ENCODE results near the gene GABRB2. TPM values are rescaled to one million over a fixed set of nuclear protein-coding genes. Genes with fewer than 3 reads are reported as not detected.
"Not testable (repeated sequence)": the region's sequence is repeated elsewhere in the genome, so short reads cannot be mapped to it uniquely, and the experiment has no call there.

The GABRB2 gene
- total RNA-seq, 2 experiments from 2014 or later = not detected

DNA sequence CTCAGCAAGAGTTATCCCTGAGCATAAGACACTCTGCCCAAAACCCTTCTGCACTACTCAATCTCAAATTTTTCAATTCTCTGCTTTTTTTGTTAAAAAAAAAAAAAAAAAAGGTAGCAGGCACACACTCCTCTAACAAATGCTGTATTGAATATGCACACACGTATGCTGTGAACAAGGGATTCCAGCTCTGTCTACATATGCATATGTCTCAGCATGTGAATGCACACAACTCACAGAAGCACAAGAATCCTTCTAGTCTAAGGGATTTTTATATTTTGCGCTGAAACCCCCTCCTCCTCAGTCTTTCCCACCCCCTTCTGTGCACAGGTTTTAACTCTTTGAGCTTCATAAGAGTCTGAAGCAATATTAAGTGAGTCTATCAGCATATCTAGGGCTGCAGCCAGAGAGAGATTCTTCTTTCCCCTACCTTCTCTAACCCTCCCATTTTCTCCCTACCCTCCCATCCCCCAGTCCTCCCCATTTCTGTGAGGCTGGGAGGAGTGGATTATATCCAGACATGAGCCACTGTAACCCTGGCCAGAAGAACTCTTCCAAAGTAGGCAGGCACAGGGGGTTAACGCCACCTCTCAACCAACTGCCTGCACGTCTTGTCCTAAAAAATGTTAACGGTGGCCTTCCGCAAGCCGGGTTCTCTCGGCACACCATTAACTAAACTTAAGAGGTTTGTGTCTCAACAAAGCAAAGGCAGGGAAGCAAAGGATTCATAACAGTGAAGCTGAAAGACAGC, 1.0 kb downstream of the GABRB2 start:
- POLR2A ChIA-PET = no interaction called here
- intact Hi-C loops (cut with micrococcal nuclease) = loop anchor here (2.0 to 10.0 kb wide), 2 partner anchors 1111 to 1801 kb away; no protein-coding TSS in a partner anchor
- H3K4me3 Mint-ChIP-seq = no peak overlapping the region
- CTCF ChIA-PET = interaction anchor here (1.0 kb wide), 1 partner anchor 34 kb away, joined by 4 read pairs; no protein-coding TSS in a partner anchor
- peaks cover 15% of the 10 kb centered on the region for H3K4me1 Mint-ChIP-seq (ENCODE audit: low read depth)
- no peak for DNase-seq
- no peak overlapping the region for H3K27ac Mint-ChIP-seq
- no peaks in the 10 kb centered on the region for H3K36me3 Mint-ChIP-seq
- H3K9me3 Mint-ChIP-seq = no peaks in the 10 kb centered on the region
- peaks cover 47% of the 10 kb centered on the region for H3K27me3 Mint-ChIP-seq

DNA sequence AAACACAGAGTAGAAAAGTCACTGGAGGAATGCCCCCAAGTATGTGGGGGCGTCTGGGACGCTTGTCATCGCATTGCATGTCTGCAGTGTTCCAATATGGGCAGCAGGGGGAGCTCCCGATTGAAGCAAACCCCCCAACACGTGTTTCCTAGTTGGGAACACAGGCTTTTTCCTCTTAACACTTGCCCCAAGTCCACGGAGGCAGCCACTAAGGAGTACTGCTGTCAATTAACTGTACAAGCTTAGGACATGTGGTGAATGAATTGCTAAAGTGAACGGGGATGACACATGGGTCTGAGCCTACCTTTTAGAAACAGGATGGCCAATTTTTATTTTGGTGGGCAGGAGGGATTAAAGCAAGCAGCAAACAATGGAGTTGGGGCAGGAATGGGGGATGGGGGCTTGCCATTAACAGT, 2.2 kb downstream of the GABRB2 start:
- Mint-ChIP-seq H3K9me3 (no peaks in the 10 kb centered on the region), H3K36me3 (no peaks in the 10 kb centered on the region), H3K27ac (no peak overlapping the region), H3K4me3 (no peak overlapping the region), H3K4me1 (ENCODE audit: low read depth) (peaks cover 15% of the 10 kb centered on the region), H3K27me3 (peaks cover 44% of the 10 kb centered on the region)
- POLR2A ChIA-PET = no interaction called here
- peak; percentile 40 for DNase-seq
- intact Hi-C loops (cut with micrococcal nuclease) = loop anchor here (5.0 to 10.0 kb wide), 2 partner anchors 1110 to 1863 kb away; no protein-coding TSS in a partner anchor
- CTCF ChIA-PET = interaction anchor here (0.9 to 1.0 kb wide), 2 partner anchors 1037 to 1802 kb away, joined by 3 to 4 read pairs; no protein-coding TSS in a partner anchor

DNA sequence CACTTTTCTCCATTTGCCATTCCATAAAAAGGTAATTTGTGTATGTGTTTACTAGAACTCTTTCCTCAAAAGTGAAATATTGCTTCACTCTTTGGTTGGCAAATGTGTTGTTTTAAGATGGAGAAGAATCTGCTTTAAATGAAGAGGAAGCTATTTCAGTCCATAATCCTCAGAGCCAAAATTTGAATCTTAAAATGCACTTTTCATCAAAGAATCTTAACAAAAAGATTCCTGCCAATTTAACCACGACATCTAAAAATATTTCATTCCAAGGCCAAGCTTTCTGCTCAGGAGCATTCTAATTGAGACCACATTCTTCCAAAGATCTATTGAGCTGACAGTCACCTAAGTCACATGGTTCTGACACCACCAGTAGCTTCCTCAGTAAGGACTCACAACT, 7.5 kb downstream of the GABRB2 start:
- DNase-seq = no peak
- Mint-ChIP-seq H3K27ac (no peak overlapping the region), H3K4me1 (ENCODE audit: low read depth) (no peaks in the 10 kb centered on the region), H3K27me3 (peaks cover 6% of the 10 kb centered on the region), H3K36me3 (no peaks in the 10 kb centered on the region), H3K9me3 (no peaks in the 10 kb centered on the region), H3K4me3 (no peak overlapping the region)
- ChIA-PET CTCF (no interaction called here), POLR2A (no interaction called here)
- intact Hi-C loops (cut with micrococcal nuclease) = no loop called here

DNA sequence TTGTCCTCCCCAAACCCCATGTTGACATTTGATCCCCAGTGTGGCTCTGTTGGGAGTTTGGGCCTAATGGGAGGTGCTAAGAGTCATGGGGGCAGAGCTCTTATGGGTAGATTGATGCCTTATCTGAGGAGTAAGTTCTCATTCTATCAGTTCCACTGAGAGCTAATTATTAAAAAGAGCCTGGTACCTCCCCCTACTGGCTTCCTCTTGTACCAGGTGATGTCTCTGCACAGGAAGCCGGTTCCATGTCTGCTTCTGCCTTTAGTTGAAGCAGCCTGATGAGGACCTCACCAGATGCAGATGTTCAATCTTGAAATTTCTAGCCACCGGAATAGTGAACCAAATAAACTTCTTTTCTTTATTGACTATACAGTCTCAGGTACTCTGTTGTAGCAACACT, 10.8 kb downstream of the GABRB2 start:
- Mint-ChIP-seq H3K4me1 (ENCODE audit: low read depth) (no peaks in the 10 kb centered on the region), H3K9me3 (no peaks in the 10 kb centered on the region), H3K36me3 (no peaks in the 10 kb centered on the region), H3K27ac (no peak overlapping the region), H3K4me3 (no peak overlapping the region), H3K27me3 (no peaks in the 10 kb centered on the region)
- intact Hi-C loops (cut with micrococcal nuclease) = no loop called here
- no peak for DNase-seq
- ChIA-PET CTCF (interaction anchor here (0.5 kb wide), 1 partner anchor 860 kb away, joined by 3 read pairs; no protein-coding TSS in a partner anchor), POLR2A (no interaction called here)

DNA sequence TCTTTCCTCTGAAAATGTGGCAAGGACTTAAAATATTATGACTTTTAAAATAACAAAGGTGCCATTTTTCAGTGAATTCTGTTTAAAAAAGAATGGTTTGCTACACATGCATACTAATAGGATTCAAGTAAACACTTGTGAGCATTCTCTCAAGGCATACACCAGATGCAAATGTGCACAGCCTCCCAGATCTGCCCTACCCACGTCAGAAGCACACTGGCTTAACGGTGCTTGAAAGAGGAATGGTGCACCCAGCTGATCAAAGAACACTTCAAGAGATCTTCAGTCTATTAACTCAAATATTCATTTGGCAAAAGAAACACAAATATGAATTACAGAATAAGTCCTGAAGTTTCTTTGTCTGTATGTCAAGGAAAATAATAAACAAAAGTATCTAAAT, 15.8 kb downstream of the GABRB2 start:
- Mint-ChIP-seq H3K4me3 (no peak overlapping the region), H3K4me1 (ENCODE audit: low read depth) (no peaks in the 10 kb centered on the region), H3K27me3 (no peaks in the 10 kb centered on the region), H3K36me3 (no peaks in the 10 kb centered on the region), H3K9me3 (no peaks in the 10 kb centered on the region), H3K27ac (no peak overlapping the region)
- ChIA-PET CTCF (no interaction called here), POLR2A (no interaction called here)
- no peak for DNase-seq
- intact Hi-C loops (cut with micrococcal nuclease) = no loop called here

DNA sequence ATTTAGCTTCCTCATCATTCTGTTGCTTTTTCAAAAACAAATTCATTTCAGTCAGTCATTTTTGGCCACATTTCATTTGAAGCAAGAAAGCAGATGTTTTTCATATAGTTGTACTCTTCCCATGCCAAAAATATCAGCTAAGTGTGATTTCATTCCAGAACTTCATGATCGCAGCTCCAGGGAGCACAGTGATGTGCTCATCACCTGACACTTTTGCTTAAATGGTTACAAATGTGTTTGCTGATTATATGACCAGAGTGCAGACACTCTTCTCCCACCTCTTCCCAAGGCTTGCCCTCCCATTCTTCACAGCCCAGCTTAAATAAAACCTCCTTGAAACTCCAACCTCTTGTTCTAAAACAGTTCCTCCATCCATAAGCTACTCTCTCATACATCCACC, 32.6 kb downstream of the GABRB2 start:
- Mint-ChIP-seq H3K4me3 (no peak overlapping the region), H3K9me3 (peaks cover 9% of the 10 kb centered on the region), H3K27ac (no peak overlapping the region), H3K27me3 (no peaks in the 10 kb centered on the region), H3K36me3 (no peaks in the 10 kb centered on the region), H3K4me1 (ENCODE audit: low read depth) (no peaks in the 10 kb centered on the region)
- no peak for DNase-seq
- ChIA-PET POLR2A (no interaction called here), CTCF (no interaction called here)
- intact Hi-C loops (cut with micrococcal nuclease) = no loop called here

DNA sequence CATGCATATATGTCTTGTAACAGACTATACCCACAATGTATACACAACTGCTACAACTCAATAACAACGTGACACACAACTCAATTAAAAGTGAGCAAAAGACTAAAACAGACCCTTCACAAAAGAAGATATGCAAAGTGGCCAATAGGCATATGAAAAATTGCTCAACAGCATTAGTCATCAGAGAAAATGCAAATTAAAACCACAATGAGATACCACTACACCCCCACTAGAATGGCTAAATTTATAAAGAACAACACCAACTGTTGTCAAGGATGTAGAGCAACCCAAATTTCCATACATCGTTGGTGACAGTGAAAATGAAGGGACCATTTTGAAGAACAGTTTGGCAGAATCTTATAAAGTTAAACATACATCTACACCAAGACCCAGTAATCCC, 38.9 kb downstream of the GABRB2 start:
- POLR2A ChIA-PET = no interaction called here
- H3K9me3 Mint-ChIP-seq = peaks cover 3% of the 10 kb centered on the region
- no peak overlapping the region for H3K4me3 Mint-ChIP-seq
- CTCF ChIA-PET = no interaction called here
- H3K36me3 Mint-ChIP-seq = no peaks in the 10 kb centered on the region
- intact Hi-C loops (cut with micrococcal nuclease) = no loop called here
- H3K27ac Mint-ChIP-seq = no peak overlapping the region
- no peak for DNase-seq
- H3K4me1 Mint-ChIP-seq (ENCODE audit: low read depth) = no peaks in the 10 kb centered on the region
- no peaks in the 10 kb centered on the region for H3K27me3 Mint-ChIP-seq

DNA sequence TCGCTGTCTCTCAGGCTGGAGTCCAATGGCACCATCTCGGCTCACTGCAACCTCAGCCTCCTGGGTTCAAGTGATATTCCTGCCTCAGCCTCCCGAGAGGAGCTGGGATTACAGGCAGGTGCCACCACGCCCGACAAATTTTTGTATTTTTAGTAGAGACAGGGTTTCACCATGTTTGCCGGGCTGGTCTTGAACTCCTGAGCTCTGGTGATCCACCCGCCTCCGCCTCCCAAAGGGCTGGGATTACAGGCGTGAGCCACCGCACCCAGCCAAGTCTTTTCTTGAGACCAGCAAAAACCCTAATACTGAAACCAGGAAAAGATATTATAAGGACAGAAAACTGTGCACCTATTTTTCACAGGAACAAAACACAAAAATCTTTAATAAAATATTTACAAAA, 41.4 kb downstream of the GABRB2 start:
- intact Hi-C loops (cut with micrococcal nuclease); H3K4me3 Mint-ChIP-seq; H3K27me3 Mint-ChIP-seq; H3K27ac Mint-ChIP-seq; H3K9me3 Mint-ChIP-seq; POLR2A ChIA-PET; CTCF ChIA-PET; H3K36me3 Mint-ChIP-seq; H3K4me1 Mint-ChIP-seq (ENCODE audit: low read depth); DNase-seq: not testable (repeated sequence)

DNA sequence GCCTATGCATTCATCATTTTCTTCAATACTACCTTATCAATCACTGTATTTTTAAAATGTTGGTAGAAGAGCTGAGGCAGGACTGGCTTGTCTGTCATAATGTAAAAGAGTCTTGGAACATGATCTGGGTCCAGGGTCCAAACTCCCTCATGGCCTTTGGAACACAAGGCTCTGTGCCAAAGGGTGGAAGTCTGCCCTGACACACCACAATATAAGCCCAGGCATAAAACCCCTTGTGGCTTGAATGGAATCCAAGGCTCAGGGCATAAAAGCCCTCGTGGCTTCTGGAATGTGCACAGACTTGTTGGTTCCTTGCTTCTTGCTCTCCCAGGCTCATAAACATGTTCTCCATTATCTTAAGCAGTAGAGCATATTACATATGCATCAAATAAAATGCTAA, 48.0 kb downstream of the GABRB2 start:
- H3K27ac Mint-ChIP-seq = no peak overlapping the region
- peaks cover 7% of the 10 kb centered on the region for H3K9me3 Mint-ChIP-seq
- POLR2A ChIA-PET = no interaction called here

DNA sequence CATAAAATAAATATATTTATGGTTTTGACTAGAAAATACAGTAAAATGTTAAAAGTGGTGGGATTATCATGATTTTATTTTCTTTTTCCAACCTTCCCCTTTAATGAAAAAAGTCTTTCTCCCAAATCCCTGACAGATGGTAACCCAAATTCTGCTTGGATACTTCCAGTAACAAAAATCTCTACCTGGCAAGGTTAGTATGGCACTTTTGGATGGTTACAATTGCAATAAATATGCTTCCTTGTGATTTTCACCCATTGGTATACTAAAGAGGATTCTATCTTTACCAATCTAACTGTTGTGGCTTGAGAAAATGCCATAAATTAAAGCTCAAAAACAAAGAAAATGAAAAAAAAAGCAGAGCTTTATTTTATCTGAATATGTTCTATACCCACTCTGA, 62.8 kb downstream of the GABRB2 start:
- DNase-seq = no peak
- ChIA-PET POLR2A (no interaction called here), CTCF (no interaction called here)
- Mint-ChIP-seq H3K36me3 (no peaks in the 10 kb centered on the region), H3K27me3 (no peaks in the 10 kb centered on the region), H3K9me3 (no peaks in the 10 kb centered on the region), H3K4me3 (no peak overlapping the region), H3K27ac (no peak overlapping the region), H3K4me1 (ENCODE audit: low read depth) (no peaks in the 10 kb centered on the region)
- intact Hi-C loops (cut with micrococcal nuclease) = no loop called here

More for the DNA sequence above, 48.0 kb downstream of the GABRB2 start:
- CTCF ChIA-PET = no interaction called here
- Mint-ChIP-seq H3K27me3 (no peaks in the 10 kb centered on the region), H3K36me3 (no peaks in the 10 kb centered on the region), H3K4me3 (no peak overlapping the region), H3K4me1 (ENCODE audit: low read depth) (no peaks in the 10 kb centered on the region)
- intact Hi-C loops (cut with micrococcal nuclease) = no loop called here
- DNase-seq = no peak

DNA sequence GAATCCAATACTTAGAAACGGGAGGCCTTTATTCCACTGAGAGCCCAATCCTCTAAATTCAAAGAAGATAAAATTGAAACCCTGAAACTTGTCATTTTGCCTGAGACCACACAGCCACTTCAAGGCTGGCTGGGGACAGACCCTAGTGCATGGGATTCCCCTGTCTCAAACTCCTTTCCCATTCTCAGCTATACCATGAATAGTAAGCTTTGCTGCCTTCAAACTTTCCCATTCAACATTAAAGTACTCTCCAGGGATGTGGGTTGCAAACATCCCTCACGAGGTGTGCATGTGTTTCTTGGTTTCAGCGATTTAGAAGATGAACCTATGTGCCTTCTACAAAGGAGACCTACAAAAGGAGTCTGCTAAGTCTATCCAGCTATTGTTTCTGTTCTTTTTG, 64.6 kb downstream of the GABRB2 start:
- no peak overlapping the region for H3K4me3 Mint-ChIP-seq
- H3K9me3 Mint-ChIP-seq = no peaks in the 10 kb centered on the region
- CTCF ChIA-PET = no interaction called here
- H3K4me1 Mint-ChIP-seq (ENCODE audit: low read depth) = no peaks in the 10 kb centered on the region
- no peaks in the 10 kb centered on the region for H3K27me3 Mint-ChIP-seq
- intact Hi-C loops (cut with micrococcal nuclease) = no loop called here
- DNase-seq = no peak
- H3K36me3 Mint-ChIP-seq = no peaks in the 10 kb centered on the region
- POLR2A ChIA-PET = no interaction called here
- H3K27ac Mint-ChIP-seq = no peak overlapping the region

DNA sequence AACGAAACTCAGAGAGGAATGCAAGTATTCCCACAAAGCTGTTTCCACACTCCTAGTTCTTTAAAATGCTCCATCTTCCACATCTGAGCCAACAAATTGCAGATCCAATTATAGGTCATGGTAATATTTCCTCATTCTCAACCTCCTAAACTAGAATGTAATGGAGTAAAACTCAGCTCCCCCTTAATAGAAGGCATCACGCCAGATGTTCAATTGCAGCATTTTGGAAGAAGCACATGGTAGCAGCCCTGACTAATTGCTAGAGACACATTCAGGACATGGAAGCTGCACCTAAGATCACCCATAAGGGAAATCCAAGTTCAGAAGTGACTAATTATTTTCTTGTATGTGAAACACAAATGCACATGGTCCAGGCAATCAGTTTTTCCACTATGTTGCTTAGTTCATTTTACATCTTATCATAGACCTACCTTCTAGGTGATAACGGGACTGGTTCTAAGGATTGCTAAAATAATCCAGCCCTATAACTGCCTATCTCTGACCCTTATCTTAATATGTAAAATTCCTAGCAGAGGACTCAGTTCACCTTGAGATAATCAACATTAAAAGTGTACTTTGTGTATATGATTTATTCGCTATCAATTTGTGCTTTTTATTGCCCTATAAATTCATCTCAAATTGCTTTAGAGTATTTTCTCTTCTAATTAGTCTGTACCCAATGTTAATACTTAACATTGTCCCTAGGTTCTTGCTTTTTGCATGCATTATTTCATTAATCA, 75.1 kb downstream of the GABRB2 start:
- H3K27me3 Mint-ChIP-seq = no peaks in the 10 kb centered on the region
- DNase-seq = no peak
- ChIA-PET POLR2A (no interaction called here), CTCF (no interaction called here)
- no peak overlapping the region for H3K27ac Mint-ChIP-seq
- H3K9me3 Mint-ChIP-seq = peaks cover 11% of the 10 kb centered on the region
- H3K4me1 Mint-ChIP-seq (ENCODE audit: low read depth) = no peaks in the 10 kb centered on the region
- no peak overlapping the region for H3K4me3 Mint-ChIP-seq
- intact Hi-C loops (cut with micrococcal nuclease) = no loop called here
- no peaks in the 10 kb centered on the region for H3K36me3 Mint-ChIP-seq

DNA sequence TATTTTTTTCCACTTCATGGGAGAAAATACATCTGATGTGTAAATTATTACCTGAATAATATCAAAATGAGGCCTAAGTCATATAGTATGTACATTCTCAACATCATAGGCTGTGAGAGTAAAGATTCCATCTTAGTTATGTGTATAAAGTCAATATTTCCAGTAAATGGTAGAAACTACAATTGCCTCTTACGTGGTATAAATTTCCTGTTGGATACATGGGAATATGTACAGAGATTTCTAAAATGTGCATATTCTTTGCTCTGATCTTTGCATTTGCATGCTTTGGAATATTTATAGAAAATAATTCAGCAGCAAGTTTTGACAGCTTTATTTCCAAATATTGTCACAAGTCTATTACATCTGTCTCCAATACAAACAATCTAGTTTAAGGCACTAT, 78.8 kb downstream of the GABRB2 start:
- H3K27ac Mint-ChIP-seq = no peak overlapping the region

More for the DNA sequence above, 78.8 kb downstream of the GABRB2 start:
- no peaks in the 10 kb centered on the region for H3K36me3 Mint-ChIP-seq
- CTCF ChIA-PET = no interaction called here
- H3K4me1 Mint-ChIP-seq (ENCODE audit: low read depth) = no peaks in the 10 kb centered on the region
- no peak for DNase-seq
- intact Hi-C loops (cut with micrococcal nuclease) = no loop called here
- no peaks in the 10 kb centered on the region for H3K9me3 Mint-ChIP-seq
- H3K27me3 Mint-ChIP-seq = no peaks in the 10 kb centered on the region
- no peak overlapping the region for H3K4me3 Mint-ChIP-seq
- POLR2A ChIA-PET = no interaction called here
